HCT116 (cell line): ENCODE data around the gene HSH2D. TPM values are rescaled to one million over a fixed set of nuclear protein-coding genes. Genes with fewer than 3 reads are reported as not detected.

Source experiments
- ATAC-seq: fragments of 200-7000 bp; cut with Tn5 transposase; 2 replicates; pipeline ENCODE4 v1.9.1; 2020; ENCODE audit warnings: mild to moderate bottlenecking, moderate library complexity
- BruUV-seq: library from RNA; stranded (reverse); fragments of 400-500 nt; replicated peaks from 2 replicates; lab custom pipeline; 2021; lab: Mats Ljungman, UMichigan
- CTCF ChIA-PET: fragments of 300-600 bp; sonication (Branson Sonifier 250); formaldehyde crosslinking; loops from one replicate; lab custom pipeline; 2021; ENCODE audit warnings: antibody characterized with exemption; lab: Charles Lee
- POLR2A ChIA-PET: fragments of 300-600, 350-600 bp; sonication (Branson Sonifier 250); formaldehyde crosslinking; loops from one replicate; lab custom pipeline; 2021; ENCODE audit warnings: antibody characterized with exemption; lab: Charles Lee
- RAD21 ChIA-PET, 2 experiments: fragments of 300-600 bp; sonication (Branson Sonifier 250); formaldehyde crosslinking; loops; one replicate each; lab custom pipeline; 2023; ENCODE audit warnings: low total read pairs in 2 of 2; ENCODE audit not compliant: uncharacterized antibody in 2 of 2, unreplicated experiment in 2 of 2, low non-redundant PET in 1 of 2; lab: Charles Lee
- DNase-seq: peaks from one replicate; pipeline ENCODE4 v3.0.0-alpha.2; 2010; ENCODE audit warnings: low read depth, low spot score
- H2AFZ ChIP-seq: fragments of 200-600 bp; shearing (Covaris generic), sonication (generic); 2 replicates; pipeline ENCODE4 v1.6.1; 2017; ENCODE audit warnings: low read depth, mixed run types, mixed read lengths, antibody characterized with exemption, low read length; ENCODE audit not compliant: poor library complexity, severe bottlenecking
- H3K27ac ChIP-seq: 2 replicates; pipeline ENCODE4 v1.5.1; 2012; ENCODE audit warnings: low read depth, low read length
- H3K27me3 ChIP-seq: fragments of 200-600 bp; sonication (generic); 2 replicates; pipeline ENCODE4 v1.6.1; 2016; ENCODE audit warnings: mixed run types, low read length, mixed read lengths; ENCODE audit not compliant: insufficient read depth
- H3K36me3 ChIP-seq, 2 experiments: fragments of 200-500 bp in 1 of 2; fragments of 200-600 bp in 1 of 2; sonication (Bioruptor generic) in 1 of 2; sonication (generic) in 1 of 2; 2 replicates each; pipeline versions ENCODE4 v1.5.1 to v1.6.1; 2014 to 2016; ENCODE audit warnings: low read length in 2 of 2, inconsistent platforms in 1 of 2, mixed read lengths in 1 of 2, mixed run types in 1 of 2; ENCODE audit not compliant: insufficient read depth in 2 of 2, control insufficient read depth in 1 of 2
- H3K4me1 ChIP-seq, 2 experiments: fragments of 200-600 bp in 1 of 2; sonication (generic) in 1 of 2; 2 replicates each; pipeline versions ENCODE4 v1.5.1 to v1.6.1; 2012 to 2017; ENCODE audit warnings: low read length in 2 of 2, inconsistent platforms in 1 of 2, mild to moderate bottlenecking in 1 of 2, mixed read lengths in 1 of 2, mixed run types in 1 of 2, moderate library complexity in 1 of 2; ENCODE audit not compliant: insufficient read depth in 2 of 2, control insufficient read depth in 1 of 2
- H3K4me2 ChIP-seq: fragments of 200-600 bp; sonication (generic); 2 replicates; pipeline ENCODE4 v1.6.1; 2017; ENCODE audit warnings: mixed run types, low read length, mixed read lengths
- H3K4me3 ChIP-seq, 2 experiments: fragments of 200-600 bp in 1 of 2; sonication (generic) in 1 of 2; replicated peaks in 1 of 2; 2 replicates each; pipeline ENCODE4 v1.5.1; 2011 to 2016; ENCODE audit warnings: low read length in 2 of 2, control low read depth in 1 of 2, low read depth in 1 of 2, mild to moderate bottlenecking in 1 of 2, mixed read lengths in 1 of 2, mixed run types in 1 of 2
- H3K79me2 ChIP-seq: fragments of 200-600 bp; sonication (generic); 2 replicates; pipeline ENCODE4 v1.6.1; 2017; ENCODE audit warnings: mild to moderate bottlenecking, mixed run types, low read length, moderate library complexity, mixed read lengths; ENCODE audit not compliant: insufficient read depth
- H3K9ac ChIP-seq: fragments of 200-600 bp; sonication (generic); 2 replicates; pipeline ENCODE4 v1.6.1; 2016; ENCODE audit warnings: low read length, mixed read lengths
- H3K9me2 ChIP-seq: fragments of 200-600 bp; sonication (generic), shearing (Covaris generic); 2 replicates; pipeline ENCODE4 v1.6.1; 2017; ENCODE audit warnings: mixed run types, mild to moderate bottlenecking, moderate library complexity; ENCODE audit not compliant: insufficient read depth
- H3K9me3 ChIP-seq, 2 experiments: fragments of 200-500 bp in 1 of 2; fragments of 200-600 bp in 1 of 2; sonication (Bioruptor generic) in 1 of 2; sonication (generic) in 1 of 2; 2 replicates each; pipeline ENCODE4 v1.6.1; 2014 to 2017; ENCODE audit warnings: low read length in 2 of 2, mixed read lengths in 2 of 2, inconsistent platforms in 1 of 2, low read depth in 1 of 2, mild to moderate bottlenecking in 1 of 2, mixed run types in 1 of 2, moderate library complexity in 1 of 2; ENCODE audit not compliant: control insufficient read depth in 1 of 2, insufficient read depth in 1 of 2
- H4K20me1 ChIP-seq: fragments of 200-600 bp; sonication (generic), shearing (Covaris generic); 2 replicates; pipeline ENCODE4 v1.6.1; 2017; ENCODE audit warnings: mixed run types, mild to moderate bottlenecking, moderate library complexity; ENCODE audit not compliant: insufficient read depth
- CBX3 ChIP-seq: IDR thresholded peaks from 2 replicates; pipeline ENCODE4 v1.6.1; 2012; ENCODE audit warnings: low read depth
- CEBPB ChIP-seq: IDR thresholded peaks from 2 replicates; pipeline ENCODE4 v1.6.1; 2012; ENCODE audit warnings: low read depth
- EGR1 ChIP-seq: IDR thresholded peaks from 2 replicates; pipeline ENCODE4 v1.6.1; 2012; ENCODE audit warnings: low read depth
- ELF1 ChIP-seq: IDR thresholded peaks from 2 replicates; pipeline ENCODE4 v1.6.1; 2012; ENCODE audit warnings: low read depth, borderline replicate concordance
- EZH2 ChIP-seq: fragments of 200-600 bp; sonication (generic); IDR thresholded peaks from 2 replicates; pipeline ENCODE4 v1.6.1; 2017; ENCODE audit warnings: antibody characterized with exemption, mixed run types
- EZH2phosphoT487 ChIP-seq: fragments of 200-600 bp; IDR thresholded peaks from 2 replicates; pipeline ENCODE4 v1.6.1; 2018; ENCODE audit warnings: antibody characterized with exemption, borderline replicate concordance
- FOSL1 ChIP-seq: IDR thresholded peaks from 2 replicates; pipeline ENCODE4 v1.6.1; 2012; ENCODE audit warnings: low read depth
- JUND ChIP-seq: IDR thresholded peaks from 2 replicates; pipeline ENCODE4 v1.6.1; 2012
- MAX ChIP-seq: IDR thresholded peaks from 2 replicates; pipeline ENCODE4 v1.6.1; 2012
- POLR2A ChIP-seq: IDR thresholded peaks from 2 replicates; pipeline ENCODE4 v1.7.0; 2011; ENCODE audit warnings: borderline replicate concordance; ENCODE audit not compliant: insufficient read depth, insufficient read length; ENCODE audit errors: extremely low read depth
- POLR2AphosphoS5 ChIP-seq: IDR thresholded peaks from 2 replicates; pipeline ENCODE4 v1.6.1; 2011; ENCODE audit warnings: mild to moderate bottlenecking, low read depth, low read length, moderate library complexity
- RAD21 ChIP-seq: IDR thresholded peaks from 2 replicates; pipeline ENCODE4 v1.6.1; 2012; ENCODE audit warnings: low read depth, mild to moderate bottlenecking
- REST ChIP-seq: IDR thresholded peaks from 2 replicates; pipeline ENCODE4 v1.6.1; 2012; ENCODE audit warnings: low read depth
- SIN3A ChIP-seq: IDR thresholded peaks from 2 replicates; pipeline ENCODE4 v1.6.1; 2012; ENCODE audit warnings: low read depth
- SP1 ChIP-seq: IDR thresholded peaks from 2 replicates; pipeline ENCODE4 v1.6.1; 2012; ENCODE audit warnings: low read depth
- SRF ChIP-seq: IDR thresholded peaks from 2 replicates; pipeline ENCODE4 v1.6.1; 2012; ENCODE audit warnings: low read depth
- TCF7L2 ChIP-seq: IDR thresholded peaks from 2 replicates; pipeline ENCODE4 v1.7.0; 2011; ENCODE audit warnings: borderline replicate concordance, inconsistent platforms; ENCODE audit not compliant: insufficient read depth, insufficient read length; ENCODE audit errors: extremely low read depth
- YY1 ChIP-seq: IDR thresholded peaks from 2 replicates; pipeline ENCODE4 v1.6.1; 2011; ENCODE audit warnings: low read length, low read depth, moderate library complexity, mild to moderate bottlenecking; ENCODE audit not compliant: insufficient replicate concordance; ENCODE audit errors: extremely low read depth
- ZBTB33 ChIP-seq: IDR thresholded peaks from 2 replicates; pipeline ENCODE4 v1.6.1; 2011; ENCODE audit warnings: mild to moderate bottlenecking, low read length, moderate library complexity; ENCODE audit not compliant: insufficient replicate concordance; ENCODE audit errors: extremely low read depth
- ZFX ChIP-seq: fragments of 450-650 bp; IDR thresholded peaks from 2 replicates; pipeline ENCODE4 v1.6.1; 2017
- intact Hi-C: fragments of 100-400 bp; cut with micrococcal nuclease; formaldehyde crosslinking; loops from 2 replicates; pipeline ENCODE4 v1.10.0; 2022
- total RNA-seq: library from RNA; stranded (reverse); gene quantifications from one replicate; pipeline ENCODE4 v1.2.1, GENCODE V29; 2021; ENCODE audit not compliant: unreplicated experiment

The HSH2D gene
- total RNA-seq, 1 experiment from 2014 or later: 21.4 TPM

- peaks cover 48% of the 10 kb centered on the region for H3K79me2 ChIP-seq
- intact Hi-C loops: no loop called here
- no TSS peak for BruUV-seq
- no peak overlapping the region for H2AFZ ChIP-seq
- ATAC-seq (no peak), DNase-seq (no peak)
- H3K4me1 ChIP-seq: peaks cover 0 to 14% of the 10 kb centered on the region in 2 experiments; a peak in 2 of 4 replicates
- POLR2A ChIA-PET: interaction anchor here (1.0 kb wide), 1 partner anchor 67 kb away, joined by 3 read pairs; the partner anchor contains the start of gene FAM32A
- H3K4me3 ChIP-seq: no peak overlapping the region
- no peaks in the 10 kb centered on the region for H3K27me3 ChIP-seq
- no peaks in the 10 kb centered on the region for H3K9me2 ChIP-seq
- no peaks in the 10 kb centered on the region for H3K9me3 ChIP-seq
- H3K36me3 ChIP-seq: peaks cover 22 to 45% of the 10 kb centered on the region in 2 experiments
- no peak overlapping the region; the same call in 1 of the 2 replicates for H3K27ac ChIP-seq
- H3K4me2 ChIP-seq: no peak overlapping the region
- RAD21 ChIA-PET: no interaction called here
- no peak overlapping the region for H3K9ac ChIP-seq
- no peaks in the 10 kb centered on the region for H4K20me1 ChIP-seq
- CTCF ChIA-PET: no interaction called here
- TF ChIP-seq RAD21 (no peak), EGR1 (no peak), TCF7L2 (no peak), SRF (no peak), REST (no peak), ZBTB33 (no peak), FOSL1 (no peak), MAX (no peak), CBX3 (no peak), EZH2phosphoT487 (no peak), JUND (no peak), SP1 (no peak), SIN3A (no peak), POLR2A (no peak), POLR2AphosphoS5 (no peak), YY1 (no peak), EZH2 (no peak), CEBPB (no peak), ELF1 (no peak), ZFX (no peak)
These were observed 24.9 kb upstream of the HSH2D start for GRCh38 chr19:16118489-16119033.
